Vagina (tissue), 2 donors: ENCODE data around the gene CNGB1.

Source experiments
- POLR2A ChIP-seq, 2 donors: fragments of 450-650 bp; IDR thresholded peaks; one replicate each; pipeline ENCODE4 v1.6.1; 2017; ENCODE audit warnings: antibody characterized with exemption in 2 of 2, mild to moderate bottlenecking in 2 of 2, moderate library complexity in 2 of 2
- POLR2AphosphoS5 ChIP-seq, 2 donors: sonication (generic); formaldehyde crosslinking; IDR thresholded peaks; one replicate each; pipeline ENCODE4 v1.9.0; 2017; ENCODE audit warnings: antibody characterized with exemption in 2 of 2, mild to moderate bottlenecking in 2 of 2, low read depth in 1 of 2; ENCODE audit not compliant: insufficient read depth in 1 of 2
- TF ChIP-seq, protein P1 (sequence below), 3 experiments: fragments of 450-650 bp in 2 of 3; fragments of 200-600 bp in 1 of 3; sonication (generic) in 1 of 3; IDR thresholded peaks; one replicate each; pipeline ENCODE4 v1.5.1; 2017 to 2019; ENCODE audit warnings: antibody characterized with exemption in 3 of 3, mild to moderate bottlenecking in 2 of 3, moderate library complexity in 2 of 3

DNA sequence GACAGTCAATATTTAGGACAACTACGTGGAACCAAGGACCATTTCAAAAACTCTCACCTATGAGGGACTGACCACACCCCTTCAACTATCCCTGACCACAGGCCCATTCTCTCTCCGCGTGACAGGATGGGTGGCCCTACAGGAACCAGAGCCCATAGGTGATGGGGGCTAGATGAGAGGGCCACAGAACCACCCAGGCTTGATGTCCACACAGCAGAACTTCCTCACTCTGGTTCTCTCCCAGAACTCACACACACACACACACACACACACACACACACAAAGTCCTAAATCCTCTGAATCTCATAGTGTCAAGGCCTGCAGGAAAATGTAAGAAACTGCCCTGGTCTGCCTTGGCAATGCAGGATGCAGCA, 28.1 kb upstream of the CNGB1 start:
- TF ChIP-seq, protein P1, sequence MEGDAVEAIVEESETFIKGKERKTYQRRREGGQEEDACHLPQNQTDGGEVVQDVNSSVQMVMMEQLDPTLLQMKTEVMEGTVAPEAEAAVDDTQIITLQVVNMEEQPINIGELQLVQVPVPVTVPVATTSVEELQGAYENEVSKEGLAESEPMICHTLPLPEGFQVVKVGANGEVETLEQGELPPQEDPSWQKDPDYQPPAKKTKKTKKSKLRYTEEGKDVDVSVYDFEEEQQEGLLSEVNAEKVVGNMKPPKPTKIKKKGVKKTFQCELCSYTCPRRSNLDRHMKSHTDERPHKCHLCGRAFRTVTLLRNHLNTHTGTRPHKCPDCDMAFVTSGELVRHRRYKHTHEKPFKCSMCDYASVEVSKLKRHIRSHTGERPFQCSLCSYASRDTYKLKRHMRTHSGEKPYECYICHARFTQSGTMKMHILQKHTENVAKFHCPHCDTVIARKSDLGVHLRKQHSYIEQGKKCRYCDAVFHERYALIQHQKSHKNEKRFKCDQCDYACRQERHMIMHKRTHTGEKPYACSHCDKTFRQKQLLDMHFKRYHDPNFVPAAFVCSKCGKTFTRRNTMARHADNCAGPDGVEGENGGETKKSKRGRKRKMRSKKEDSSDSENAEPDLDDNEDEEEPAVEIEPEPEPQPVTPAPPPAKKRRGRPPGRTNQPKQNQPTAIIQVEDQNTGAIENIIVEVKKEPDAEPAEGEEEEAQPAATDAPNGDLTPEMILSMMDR (IDR thresholded peaks at IDR 0.05): no peak
- TF ChIP-seq POLR2AphosphoS5 (IDR thresholded peaks at IDR 0.05; ENCODE audit: insufficient read depth in 1 of 2, low read depth in 1 of 2): no peak
- no peak for TF ChIP-seq POLR2A (IDR thresholded peaks at IDR 0.05)
